K562 (cell line): Measurements from ENCODE around the gene CSF1. TPM values are rescaled to one million over a fixed set of nuclear protein-coding genes. Genes with fewer than 3 reads are reported as not detected.

Source experiments
- CBFA2T3 ChIP-seq: fragments of 450-650 bp; IDR thresholded peaks from 2 replicates; pipeline ENCODE4 v1.6.1; 2017
- CEBPG ChIP-seq, 3 experiments: fragments of 200-800 bp in 1 of 3; sonication (Bioruptor generic) in 1 of 3; sonication (generic) in 1 of 3; formaldehyde crosslinking in 1 of 3; IDR thresholded peaks in 2 of 3; conservative IDR thresholded peaks in 1 of 3; 2 replicates each; pipeline versions ENCODE4 v1.6.1 to v1.8.0; 2016 to 2022; ENCODE audit warnings: missing compliant biosample characterization in 2 of 3, missing genetic modification characterization in 2 of 3, mild to moderate bottlenecking in 1 of 3, missing genetic modification reagents in 1 of 3
- CTCF ChIP-seq, 3 experiments: IDR thresholded peaks in 2 of 3; conservative IDR thresholded peaks in 1 of 3; 2 replicates each; pipeline ENCODE4 v1.5.1; 2011 to 2012; ENCODE audit warnings: low read length in 3 of 3, mild to moderate bottlenecking in 3 of 3, control low read depth in 2 of 3, improper control_type of control experiment in 1 of 3, inconsistent platforms in 1 of 3, low read depth in 1 of 3, mixed read lengths in 1 of 3, moderate library complexity in 1 of 3; ENCODE audit not compliant: insufficient read depth in 2 of 3
- EP400 ChIP-seq: fragments of 450-650 bp; IDR thresholded peaks from 2 replicates; pipeline ENCODE4 v1.6.1; 2017; ENCODE audit warnings: antibody characterized with exemption, mild to moderate bottlenecking, moderate library complexity
- FOXJ2 ChIP-seq: fragments of 200-800 bp; sonication (Bioruptor generic); IDR thresholded peaks from 2 replicates; pipeline ENCODE4 v1.6.1; 2016; ENCODE audit warnings: missing genetic modification characterization, missing compliant biosample characterization
- JUND ChIP-seq, 2 experiments: IDR thresholded peaks; 2 replicates in 1 of 2; 3 replicates in 1 of 2; pipeline ENCODE4 v1.6.1; 2011; ENCODE audit warnings: borderline replicate concordance in 2 of 2, low read depth in 2 of 2, low read length in 2 of 2, improper control_type of control experiment in 1 of 2, missing biosample characterization in 1 of 2, missing genetic modification characterization in 1 of 2, missing genetic modification reagents in 1 of 2
- MAFG ChIP-seq: fragments of 450-650 bp; conservative IDR thresholded peaks from 2 replicates; pipeline ENCODE4 v1.6.1; 2016; ENCODE audit warnings: missing genetic modification characterization, missing compliant biosample characterization
- MTA3 ChIP-seq: fragments of 450-650 bp; formaldehyde crosslinking; IDR thresholded peaks from 2 replicates; pipeline ENCODE4 v1.6.1; 2017; ENCODE audit warnings: mild to moderate bottlenecking, borderline replicate concordance
- PHB ChIP-seq: fragments of 250-450 bp; sonication (Bioruptor Pico); IDR thresholded peaks from 2 replicates; pipeline ENCODE4 v1.5.0; 2021
- SUPT5H ChIP-seq: fragments of 450-650 bp; IDR thresholded peaks from 2 replicates; pipeline ENCODE4 v1.6.1; 2016
- TOE1 ChIP-seq, 2 experiments: fragments of 450-650 bp in 1 of 2; sonication (generic) in 1 of 2; formaldehyde crosslinking in 1 of 2; IDR thresholded peaks; 2 replicates each; pipeline versions ENCODE4 v1.7.1 to v1.8.0; 2016 to 2022; ENCODE audit warnings: borderline replicate concordance in 2 of 2, mild to moderate bottlenecking in 2 of 2, antibody characterized with exemption in 1 of 2, inconsistent platforms in 1 of 2, low read depth in 1 of 2, missing genetic modification reagents in 1 of 2, moderate library complexity in 1 of 2
- TSC22D4 ChIP-seq: fragments of 450-650 bp; IDR thresholded peaks from 2 replicates; pipeline ENCODE4 v1.6.1; 2016; ENCODE audit warnings: missing genetic modification characterization, missing biosample characterization, control low read depth
- ZBTB40 ChIP-seq, 2 experiments: fragments of 450-650 bp in 1 of 2; sonication (generic) in 1 of 2; formaldehyde crosslinking in 1 of 2; IDR thresholded peaks; 2 replicates each; pipeline versions ENCODE4 v1.7.1 to v1.9.0; 2016 to 2022; ENCODE audit warnings: inconsistent platforms in 1 of 2, mild to moderate bottlenecking in 1 of 2, missing genetic modification reagents in 1 of 2
- ZNF133 ChIP-seq: fragments of 250-450 bp; sonication (Bioruptor Pico); IDR thresholded peaks from 2 replicates; pipeline ENCODE4 v1.4.0; 2020; ENCODE audit warnings: mild to moderate bottlenecking
- ZNF274 ChIP-seq: IDR thresholded peaks from 2 replicates; pipeline ENCODE4 v1.6.1; 2011; ENCODE audit warnings: low read depth, mild to moderate bottlenecking, low read length, moderate library complexity, borderline replicate concordance
- ZNF586 ChIP-seq: fragments of 450-650 bp; formaldehyde crosslinking; conservative IDR thresholded peaks from 2 replicates; pipeline ENCODE4 v1.4.0; 2020; ENCODE audit warnings: mild to moderate bottlenecking, moderate library complexity
- polyA plus RNA-seq, 8 experiments: library from polyadenylated mRNA; depleted of rRNA in 4 of 8; stranded (reverse) in 5 of 8; unstranded in 3 of 8; fragments of >200 nt; fragmentation: Nextera tagmentation in 2 of 8; fragmentation: Illumina TruSeq in 1 of 8; extraction: Ambion mirVana in 2 of 8; extraction: Trizol in 1 of 8; gene quantifications; 2 replicates each; pipeline versions ENCODE4 v1.2.1 to v1.2.3, GENCODE V29; 2011 to 2014; ENCODE audit warnings: inconsistent platforms in 1 of 8, missing spikeins in 1 of 8
- total RNA-seq, 7 experiments: library from RNA; depleted of rRNA in 6 of 7; stranded (reverse); fragments of >200 nt in 6 of 7; fragmentation: Illumina TruSeq in 2 of 7; extraction: Trizol in 2 of 7; gene quantifications; 2 replicates each; pipeline versions ENCODE4 v1.2.1 to v1.2.3, GENCODE V29; 2011 to 2021; ENCODE audit warnings: low replicate concordance in 1 of 7

Gene CSF1
- total and polyA plus RNA-seq, 9 of the 15 experiments (the other 6 are each of a cell fraction or from before 2014, with no cell fraction given), result 0.18 to 11.8 (median 2.8) TPM

GRCh38 chr1:109979489-109980091, 68.9 kb downstream of the CSF1 start (continued):
- TF ChIP-seq ZBTB40 (IDR thresholded peaks at IDR 0.05) (peak; percentile 52), ZBTB40 (CRISPR knock-in tag; IDR thresholded peaks at IDR 0.05) (no peak), TOE1 (IDR thresholded peaks at IDR 0.05; ENCODE audit: borderline replicate concordance) (peak; percentile 91), TOE1 (CRISPR knock-in tag; IDR thresholded peaks at IDR 0.05; ENCODE audit: borderline replicate concordance, low read depth) (no peak), TSC22D4 (no peak), JUND (IDR thresholded peaks at IDR 0.05; ENCODE audit: borderline replicate concordance, low read depth, low read length) (peak; percentile 94), JUND (tag; IDR thresholded peaks at IDR 0.05; ENCODE audit: borderline replicate concordance, low read depth, low read length) (peak; percentile 95; the same call in 2 of the 3 replicates), ZNF586 (CRISPR knock-in tag) (no peak), EP400 (peak; percentile 45), MAFG (peak; percentile 65), MTA3 (peak; percentile 88), CEBPG (CRISPR knock-in tag; IDR thresholded peaks at IDR 0.05) (no peak), CEBPG (tag; conservative IDR thresholded peaks at IDR 0.05 in 1 of 2, IDR thresholded peaks at IDR 0.05 in 1 of 2) (0 out of 4 replicates have a peak, but pooled peaks of 1 of the 2 experiments have one; percentile 14), SUPT5H (no peak), CBFA2T3 (peak; percentile 92), PHB (CRISPR knock-in tag) (no peak), ZNF133 (CRISPR knock-in tag) (no peak), CTCF (IDR thresholded peaks at IDR 0.05 in 2 of 3, conservative IDR thresholded peaks at IDR 0.05 in 1 of 3; ENCODE audit: insufficient read depth in 2 of 3, low read depth in 1 of 3, low read length in 3 of 3) (no peak), FOXJ2 (tag) (peak; percentile 87; the same call in 1 of the 2 replicates), ZNF274 (no peak)
